ENCODE results near the gene CDC7. TPM values are rescaled to one million over a fixed set of nuclear protein-coding genes. Genes with fewer than 3 reads are reported as not detected.

Gene CDC7
- total RNA-seq, 4 donors from 2014 or later, result 0.10 to 0.44 (median 0.20) TPM; not detected in 1

- H3K36me3 ChIP-seq, result no peaks in the 10 kb centered on the region
- in situ Hi-C loops (cut with MboI; ENCODE audit: low sequenced_read_pairs in 4 of 4) (no loop called here), intact Hi-C loops (cut with DNase I; ENCODE audit: low total_unique reads) (no loop called here)
- H3K4me3 ChIP-seq, result no peak overlapping the region
- H3K27ac ChIP-seq, result peak overlapping the region in 1 of 4 donors; percentile 5
- H3K9me3 ChIP-seq, result no peaks in the 10 kb centered on the region
- ATAC-seq, result no peak
- DNase-seq, result no peak
- H3K27me3 ChIP-seq, result no peaks in the 10 kb centered on the region
- no peak for TF ChIP-seq POLR2A (IDR thresholded peaks at IDR 0.05)
- TF ChIP-seq, protein P1, sequence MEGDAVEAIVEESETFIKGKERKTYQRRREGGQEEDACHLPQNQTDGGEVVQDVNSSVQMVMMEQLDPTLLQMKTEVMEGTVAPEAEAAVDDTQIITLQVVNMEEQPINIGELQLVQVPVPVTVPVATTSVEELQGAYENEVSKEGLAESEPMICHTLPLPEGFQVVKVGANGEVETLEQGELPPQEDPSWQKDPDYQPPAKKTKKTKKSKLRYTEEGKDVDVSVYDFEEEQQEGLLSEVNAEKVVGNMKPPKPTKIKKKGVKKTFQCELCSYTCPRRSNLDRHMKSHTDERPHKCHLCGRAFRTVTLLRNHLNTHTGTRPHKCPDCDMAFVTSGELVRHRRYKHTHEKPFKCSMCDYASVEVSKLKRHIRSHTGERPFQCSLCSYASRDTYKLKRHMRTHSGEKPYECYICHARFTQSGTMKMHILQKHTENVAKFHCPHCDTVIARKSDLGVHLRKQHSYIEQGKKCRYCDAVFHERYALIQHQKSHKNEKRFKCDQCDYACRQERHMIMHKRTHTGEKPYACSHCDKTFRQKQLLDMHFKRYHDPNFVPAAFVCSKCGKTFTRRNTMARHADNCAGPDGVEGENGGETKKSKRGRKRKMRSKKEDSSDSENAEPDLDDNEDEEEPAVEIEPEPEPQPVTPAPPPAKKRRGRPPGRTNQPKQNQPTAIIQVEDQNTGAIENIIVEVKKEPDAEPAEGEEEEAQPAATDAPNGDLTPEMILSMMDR (IDR thresholded peaks at IDR 0.05 in 4 of 5, conservative IDR thresholded peaks at IDR 0.05 in 1 of 5), result no peak
- peaks cover 0 to 7% of the 10 kb centered on the region in 2 donors for H3K4me1 ChIP-seq
Observed at GRCh38 chr1:91537987-91538304, 37.3 kb downstream of the CDC7 start.

DNA sequence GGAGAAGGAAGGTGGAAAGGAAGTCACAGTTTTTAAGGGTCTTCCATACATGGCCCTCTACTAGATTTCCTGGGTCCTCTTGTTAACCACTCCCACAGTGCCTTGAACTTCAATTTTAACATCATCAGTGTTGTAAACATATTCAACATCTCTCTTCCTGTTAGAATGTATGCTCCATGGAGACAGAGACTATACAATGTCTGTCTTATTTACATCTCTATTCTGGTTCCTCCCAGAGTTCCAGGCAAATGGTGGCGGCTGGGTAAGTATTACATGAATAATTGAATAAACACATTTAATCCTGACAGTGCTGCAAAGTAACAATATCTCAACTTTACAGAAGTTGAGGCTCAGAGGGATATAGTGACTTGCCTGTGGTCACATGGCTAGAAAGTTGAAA, 40.3 kb downstream of the CDC7 start:
- H3K27ac ChIP-seq, result no peak overlapping the region
- no peak for DNase-seq
- ATAC-seq, result no peak
- no peaks in the 10 kb centered on the region for H3K27me3 ChIP-seq
- TF ChIP-seq, protein P1 (IDR thresholded peaks at IDR 0.05 in 4 of 5, conservative IDR thresholded peaks at IDR 0.05 in 1 of 5), result no peak
- TF ChIP-seq POLR2A (IDR thresholded peaks at IDR 0.05), result no peak
- no peaks in the 10 kb centered on the region for H3K9me3 ChIP-seq
- intact Hi-C loops (cut with DNase I; ENCODE audit: low total_unique reads) (no loop called here), in situ Hi-C loops (cut with MboI; ENCODE audit: low sequenced_read_pairs in 4 of 4) (no loop called here)
- peaks cover 0 to 7% of the 10 kb centered on the region in 2 donors for H3K4me1 ChIP-seq
- H3K4me3 ChIP-seq, result no peak overlapping the region
- no peaks in the 10 kb centered on the region for H3K36me3 ChIP-seq

GRCh38 chr1:91541918-91542533, 41.4 kb downstream of the CDC7 start:
- DNase-seq (no peak), ATAC-seq (no peak)

DNA sequence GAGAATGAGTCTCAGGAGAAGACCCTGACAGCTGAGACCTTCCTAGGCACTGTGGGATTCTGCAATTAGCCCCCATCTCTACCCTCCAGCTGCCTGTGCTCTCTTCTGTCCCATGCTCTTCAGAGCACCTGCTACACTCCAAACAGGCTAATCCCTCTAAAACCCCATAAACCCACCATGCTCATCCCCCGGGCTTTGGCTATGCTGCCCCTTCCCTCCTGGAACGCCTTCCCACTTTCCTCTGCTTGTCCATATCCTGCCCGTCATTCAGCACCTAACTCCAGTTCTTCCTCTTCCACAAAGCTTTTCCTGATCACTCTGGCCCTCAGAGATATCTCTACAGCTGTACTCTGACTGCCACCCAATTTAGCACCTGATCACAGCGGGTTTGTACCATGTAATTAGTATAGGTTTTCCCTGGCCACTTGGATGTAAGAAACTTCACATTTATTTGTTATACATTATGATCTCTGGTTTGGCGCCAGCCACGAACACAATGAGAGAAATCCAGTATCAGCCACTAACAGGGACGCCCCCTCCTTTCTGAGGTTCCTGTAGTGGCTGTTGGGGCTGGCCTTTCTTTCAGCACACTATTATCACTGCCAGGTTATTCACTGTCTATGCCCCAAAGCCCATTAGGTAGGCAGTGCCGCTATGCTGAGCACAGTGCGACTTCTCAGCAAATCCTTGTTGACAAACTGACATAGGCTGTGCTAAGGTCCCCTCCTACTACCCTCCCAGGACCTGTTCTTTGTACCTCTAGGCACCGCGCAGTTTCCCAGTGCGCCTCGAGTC, 45.1 kb downstream of the CDC7 start:
- Histone ChIP-seq H3K4me1 (no peaks in the 10 kb centered on the region), H3K4me3 (no peak overlapping the region), H3K27ac (no peak overlapping the region), H3K27me3 (no peaks in the 10 kb centered on the region), H3K9me3 (no peaks in the 10 kb centered on the region), H3K36me3 (no peaks in the 10 kb centered on the region)
- intact Hi-C loops (cut with DNase I; ENCODE audit: low total_unique reads) (no loop called here), in situ Hi-C loops (cut with MboI; ENCODE audit: low sequenced_read_pairs in 4 of 4) (no loop called here)
- TF ChIP-seq POLR2A (IDR thresholded peaks at IDR 0.05), result no peak
- TF ChIP-seq, protein P1 (IDR thresholded peaks at IDR 0.05 in 4 of 5, conservative IDR thresholded peaks at IDR 0.05 in 1 of 5), result no peak
- ATAC-seq, result no peak
- no peak for DNase-seq

More at GRCh38 chr1:91541918-91542533, 41.4 kb downstream of the CDC7 start:
- TF ChIP-seq, protein P1 (IDR thresholded peaks at IDR 0.05 in 4 of 5, conservative IDR thresholded peaks at IDR 0.05 in 1 of 5), result no peak
- no peak for TF ChIP-seq POLR2A (IDR thresholded peaks at IDR 0.05)
- Histone ChIP-seq H3K36me3 (no peaks in the 10 kb centered on the region), H3K27me3 (no peaks in the 10 kb centered on the region), H3K4me1 (peaks cover 0 to 7% of the 10 kb centered on the region in 2 donors), H3K9me3 (no peaks in the 10 kb centered on the region), H3K27ac (no peak overlapping the region), H3K4me3 (no peak overlapping the region)
- intact Hi-C loops (cut with DNase I; ENCODE audit: low total_unique reads), result no loop called here
- in situ Hi-C loops (cut with MboI; ENCODE audit: low sequenced_read_pairs in 4 of 4), result no loop called here

All from gastrocnemius medialis (tissue), 4 donors.